HCT116 (cell line): Measurements from ENCODE around the gene SUCLG2. TPM values are rescaled to one million over a fixed set of nuclear protein-coding genes. Genes with fewer than 3 reads are reported as not detected.

Experiments used
- ATAC-seq: fragments of 200-7000 bp; cut with Tn5 transposase; 2 replicates; pipeline ENCODE4 v1.9.1; 2020; ENCODE audit warnings: mild to moderate bottlenecking, moderate library complexity
- BruUV-seq: library from RNA; stranded (reverse); fragments of 400-500 nt; replicated peaks from 2 replicates; lab custom pipeline; 2021; lab: Mats Ljungman, UMichigan
- CTCF ChIA-PET: fragments of 300-600 bp; sonication (Branson Sonifier 250); formaldehyde crosslinking; loops from one replicate; lab custom pipeline; 2021; ENCODE audit warnings: antibody characterized with exemption; lab: Charles Lee
- POLR2A ChIA-PET: fragments of 300-600, 350-600 bp; sonication (Branson Sonifier 250); formaldehyde crosslinking; loops from one replicate; lab custom pipeline; 2021; ENCODE audit warnings: antibody characterized with exemption; lab: Charles Lee
- RAD21 ChIA-PET, 2 experiments: fragments of 300-600 bp; sonication (Branson Sonifier 250); formaldehyde crosslinking; loops; one replicate each; lab custom pipeline; 2023; ENCODE audit warnings: low total read pairs in 2 of 2; ENCODE audit not compliant: uncharacterized antibody in 2 of 2, unreplicated experiment in 2 of 2, low non-redundant PET in 1 of 2; lab: Charles Lee
- DNase-seq: peaks from one replicate; pipeline ENCODE4 v3.0.0-alpha.2; 2010; ENCODE audit warnings: low read depth, low spot score
- H2AFZ ChIP-seq: fragments of 200-600 bp; shearing (Covaris generic), sonication (generic); 2 replicates; pipeline ENCODE4 v1.6.1; 2017; ENCODE audit warnings: low read depth, mixed run types, mixed read lengths, antibody characterized with exemption, low read length; ENCODE audit not compliant: poor library complexity, severe bottlenecking
- H3K27ac ChIP-seq: 2 replicates; pipeline ENCODE4 v1.5.1; 2012; ENCODE audit warnings: low read depth, low read length
- H3K27me3 ChIP-seq: fragments of 200-600 bp; sonication (generic); 2 replicates; pipeline ENCODE4 v1.6.1; 2016; ENCODE audit warnings: mixed run types, low read length, mixed read lengths; ENCODE audit not compliant: insufficient read depth
- H3K36me3 ChIP-seq, 2 experiments: fragments of 200-500 bp in 1 of 2; fragments of 200-600 bp in 1 of 2; sonication (Bioruptor generic) in 1 of 2; sonication (generic) in 1 of 2; 2 replicates each; pipeline versions ENCODE4 v1.5.1 to v1.6.1; 2014 to 2016; ENCODE audit warnings: low read length in 2 of 2, inconsistent platforms in 1 of 2, mixed read lengths in 1 of 2, mixed run types in 1 of 2; ENCODE audit not compliant: insufficient read depth in 2 of 2, control insufficient read depth in 1 of 2
- H3K4me1 ChIP-seq, 2 experiments: fragments of 200-600 bp in 1 of 2; sonication (generic) in 1 of 2; 2 replicates each; pipeline versions ENCODE4 v1.5.1 to v1.6.1; 2012 to 2017; ENCODE audit warnings: low read length in 2 of 2, inconsistent platforms in 1 of 2, mild to moderate bottlenecking in 1 of 2, mixed read lengths in 1 of 2, mixed run types in 1 of 2, moderate library complexity in 1 of 2; ENCODE audit not compliant: insufficient read depth in 2 of 2, control insufficient read depth in 1 of 2
- H3K4me2 ChIP-seq: fragments of 200-600 bp; sonication (generic); 2 replicates; pipeline ENCODE4 v1.6.1; 2017; ENCODE audit warnings: mixed run types, low read length, mixed read lengths
- H3K4me3 ChIP-seq, 2 experiments: fragments of 200-600 bp in 1 of 2; sonication (generic) in 1 of 2; replicated peaks in 1 of 2; 2 replicates each; pipeline ENCODE4 v1.5.1; 2011 to 2016; ENCODE audit warnings: low read length in 2 of 2, control low read depth in 1 of 2, low read depth in 1 of 2, mild to moderate bottlenecking in 1 of 2, mixed read lengths in 1 of 2, mixed run types in 1 of 2
- H3K79me2 ChIP-seq: fragments of 200-600 bp; sonication (generic); 2 replicates; pipeline ENCODE4 v1.6.1; 2017; ENCODE audit warnings: mild to moderate bottlenecking, mixed run types, low read length, moderate library complexity, mixed read lengths; ENCODE audit not compliant: insufficient read depth
- H3K9ac ChIP-seq: fragments of 200-600 bp; sonication (generic); 2 replicates; pipeline ENCODE4 v1.6.1; 2016; ENCODE audit warnings: low read length, mixed read lengths
- H3K9me2 ChIP-seq: fragments of 200-600 bp; sonication (generic), shearing (Covaris generic); 2 replicates; pipeline ENCODE4 v1.6.1; 2017; ENCODE audit warnings: mixed run types, mild to moderate bottlenecking, moderate library complexity; ENCODE audit not compliant: insufficient read depth
- H3K9me3 ChIP-seq, 2 experiments: fragments of 200-500 bp in 1 of 2; fragments of 200-600 bp in 1 of 2; sonication (Bioruptor generic) in 1 of 2; sonication (generic) in 1 of 2; 2 replicates each; pipeline ENCODE4 v1.6.1; 2014 to 2017; ENCODE audit warnings: low read length in 2 of 2, mixed read lengths in 2 of 2, inconsistent platforms in 1 of 2, low read depth in 1 of 2, mild to moderate bottlenecking in 1 of 2, mixed run types in 1 of 2, moderate library complexity in 1 of 2; ENCODE audit not compliant: control insufficient read depth in 1 of 2, insufficient read depth in 1 of 2
- H4K20me1 ChIP-seq: fragments of 200-600 bp; sonication (generic), shearing (Covaris generic); 2 replicates; pipeline ENCODE4 v1.6.1; 2017; ENCODE audit warnings: mixed run types, mild to moderate bottlenecking, moderate library complexity; ENCODE audit not compliant: insufficient read depth
- EZH2 ChIP-seq: fragments of 200-600 bp; sonication (generic); IDR thresholded peaks from 2 replicates; pipeline ENCODE4 v1.6.1; 2017; ENCODE audit warnings: antibody characterized with exemption, mixed run types
- EZH2phosphoT487 ChIP-seq: fragments of 200-600 bp; IDR thresholded peaks from 2 replicates; pipeline ENCODE4 v1.6.1; 2018; ENCODE audit warnings: antibody characterized with exemption, borderline replicate concordance
- POLR2A ChIP-seq: IDR thresholded peaks from 2 replicates; pipeline ENCODE4 v1.7.0; 2011; ENCODE audit warnings: borderline replicate concordance; ENCODE audit not compliant: insufficient read depth, insufficient read length; ENCODE audit errors: extremely low read depth
- SIN3A ChIP-seq: IDR thresholded peaks from 2 replicates; pipeline ENCODE4 v1.6.1; 2012; ENCODE audit warnings: low read depth
- TCF7L2 ChIP-seq: IDR thresholded peaks from 2 replicates; pipeline ENCODE4 v1.7.0; 2011; ENCODE audit warnings: borderline replicate concordance, inconsistent platforms; ENCODE audit not compliant: insufficient read depth, insufficient read length; ENCODE audit errors: extremely low read depth
- ZFX ChIP-seq: fragments of 450-650 bp; IDR thresholded peaks from 2 replicates; pipeline ENCODE4 v1.6.1; 2017
- ZNF274 ChIP-seq: fragments of 200-500 bp; sonication (Bioruptor generic); IDR thresholded peaks from 2 replicates; pipeline ENCODE4 v1.6.1; 2014; ENCODE audit warnings: mild to moderate bottlenecking, low read depth, low read length, inconsistent platforms
- intact Hi-C: fragments of 100-400 bp; cut with micrococcal nuclease; formaldehyde crosslinking; loops from 2 replicates; pipeline ENCODE4 v1.10.0; 2022
- total RNA-seq: library from RNA; stranded (reverse); gene quantifications from one replicate; pipeline ENCODE4 v1.2.1, GENCODE V29; 2021; ENCODE audit not compliant: unreplicated experiment
- TF ChIP-seq, protein P1 (sequence below): IDR thresholded peaks from 2 replicates; pipeline ENCODE4 v1.6.1; 2012
- TF ChIP-seq, protein P2 (sequence below): IDR thresholded peaks from 2 replicates; pipeline ENCODE4 v1.6.1; 2012; ENCODE audit warnings: low read depth
- TF ChIP-seq, protein P3 (sequence below): IDR thresholded peaks from 2 replicates; pipeline ENCODE4 v1.6.1; 2012

SUCLG2 gene
- total RNA-seq, 1 experiment from 2014 or later = 49.2 TPM

- ATAC-seq (no peak), DNase-seq (no peak)
- Histone ChIP-seq H3K79me2 (peaks cover 5% of the 10 kb centered on the region; the same call in 1 of the 2 replicates), H3K4me1 (peaks cover 0 to 12% of the 10 kb centered on the region in 2 experiments; a peak in 2 of 4 replicates), H3K9me3 (no peaks in the 10 kb centered on the region), H3K4me3 (no peak overlapping the region), H3K9me2 (no peaks in the 10 kb centered on the region), H3K27me3 (no peaks in the 10 kb centered on the region), H3K4me2 (no peak overlapping the region), H3K27ac (no peak overlapping the region), H3K36me3 (peaks cover 4 to 5% of the 10 kb centered on the region in 2 experiments; a peak in 2 of 4 replicates), H4K20me1 (peaks cover 3% of the 10 kb centered on the region; the same call in 1 of the 2 replicates), H2AFZ (no peak overlapping the region), H3K9ac (no peak overlapping the region)
- ChIA-PET RAD21 (no interaction called here), CTCF (no interaction called here), POLR2A (no interaction called here)
- no TSS peak for BruUV-seq
- TF ChIP-seq EZH2 (no peak), ZNF274 (no peak), SIN3A (no peak), TCF7L2 (no peak), EZH2phosphoT487 (no peak), POLR2A (no peak), ZFX (no peak)
- TF ChIP-seq, protein P1, sequence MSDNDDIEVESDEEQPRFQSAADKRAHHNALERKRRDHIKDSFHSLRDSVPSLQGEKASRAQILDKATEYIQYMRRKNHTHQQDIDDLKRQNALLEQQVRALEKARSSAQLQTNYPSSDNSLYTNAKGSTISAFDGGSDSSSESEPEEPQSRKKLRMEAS = no peak
- TF ChIP-seq, protein P2, sequence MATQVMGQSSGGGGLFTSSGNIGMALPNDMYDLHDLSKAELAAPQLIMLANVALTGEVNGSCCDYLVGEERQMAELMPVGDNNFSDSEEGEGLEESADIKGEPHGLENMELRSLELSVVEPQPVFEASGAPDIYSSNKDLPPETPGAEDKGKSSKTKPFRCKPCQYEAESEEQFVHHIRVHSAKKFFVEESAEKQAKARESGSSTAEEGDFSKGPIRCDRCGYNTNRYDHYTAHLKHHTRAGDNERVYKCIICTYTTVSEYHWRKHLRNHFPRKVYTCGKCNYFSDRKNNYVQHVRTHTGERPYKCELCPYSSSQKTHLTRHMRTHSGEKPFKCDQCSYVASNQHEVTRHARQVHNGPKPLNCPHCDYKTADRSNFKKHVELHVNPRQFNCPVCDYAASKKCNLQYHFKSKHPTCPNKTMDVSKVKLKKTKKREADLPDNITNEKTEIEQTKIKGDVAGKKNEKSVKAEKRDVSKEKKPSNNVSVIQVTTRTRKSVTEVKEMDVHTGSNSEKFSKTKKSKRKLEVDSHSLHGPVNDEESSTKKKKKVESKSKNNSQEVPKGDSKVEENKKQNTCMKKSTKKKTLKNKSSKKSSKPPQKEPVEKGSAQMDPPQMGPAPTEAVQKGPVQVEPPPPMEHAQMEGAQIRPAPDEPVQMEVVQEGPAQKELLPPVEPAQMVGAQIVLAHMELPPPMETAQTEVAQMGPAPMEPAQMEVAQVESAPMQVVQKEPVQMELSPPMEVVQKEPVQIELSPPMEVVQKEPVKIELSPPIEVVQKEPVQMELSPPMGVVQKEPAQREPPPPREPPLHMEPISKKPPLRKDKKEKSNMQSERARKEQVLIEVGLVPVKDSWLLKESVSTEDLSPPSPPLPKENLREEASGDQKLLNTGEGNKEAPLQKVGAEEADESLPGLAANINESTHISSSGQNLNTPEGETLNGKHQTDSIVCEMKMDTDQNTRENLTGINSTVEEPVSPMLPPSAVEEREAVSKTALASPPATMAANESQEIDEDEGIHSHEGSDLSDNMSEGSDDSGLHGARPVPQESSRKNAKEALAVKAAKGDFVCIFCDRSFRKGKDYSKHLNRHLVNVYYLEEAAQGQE = no peak
- TF ChIP-seq, protein P3, sequence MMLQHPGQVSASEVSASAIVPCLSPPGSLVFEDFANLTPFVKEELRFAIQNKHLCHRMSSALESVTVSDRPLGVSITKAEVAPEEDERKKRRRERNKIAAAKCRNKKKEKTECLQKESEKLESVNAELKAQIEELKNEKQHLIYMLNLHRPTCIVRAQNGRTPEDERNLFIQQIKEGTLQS = no peak
- intact Hi-C loops = no loop called here
Observed at GRCh38 chr3:67608034-67608433, 46.4 kb downstream of the SUCLG2 start.
